SU-DHL-6 (cell line): ENCODE data around the gene RAD51B.

Source experiments
- CTCF ChIP-seq: fragments of 200-600 bp; sonication (generic); IDR thresholded peaks from one replicate; pipeline ENCODE4 v1.5.1; 2017; ENCODE audit warnings: antibody characterized with exemption, mild to moderate bottlenecking, low read length, moderate library complexity; ENCODE audit not compliant: insufficient read depth, poor library complexity, severe bottlenecking
- EZH2phosphoT487 ChIP-seq: fragments of 200-600 bp; sonication (generic), shearing (Covaris generic); conservative IDR thresholded peaks from 2 replicates; pipeline ENCODE4 v1.6.1; 2018; ENCODE audit warnings: mild to moderate bottlenecking, antibody characterized with exemption, low read length, moderate library complexity, mixed read lengths

- TF ChIP-seq CTCF (no peak), EZH2phosphoT487 (no peak)
Measured at GRCh38 chr14:68502230-68502629, 682.7 kb downstream of the RAD51B start.
